8988T (cell line): Measurements from ENCODE around the gene DENND2C.
A peak's percentile ranks its signal among the peaks of the same experiment; 100 is the strongest.

Experiments used
- DNase-seq: peaks from one replicate; pipeline ENCODE4 v3.0.0; 2011

The DENND2C gene, protein sequence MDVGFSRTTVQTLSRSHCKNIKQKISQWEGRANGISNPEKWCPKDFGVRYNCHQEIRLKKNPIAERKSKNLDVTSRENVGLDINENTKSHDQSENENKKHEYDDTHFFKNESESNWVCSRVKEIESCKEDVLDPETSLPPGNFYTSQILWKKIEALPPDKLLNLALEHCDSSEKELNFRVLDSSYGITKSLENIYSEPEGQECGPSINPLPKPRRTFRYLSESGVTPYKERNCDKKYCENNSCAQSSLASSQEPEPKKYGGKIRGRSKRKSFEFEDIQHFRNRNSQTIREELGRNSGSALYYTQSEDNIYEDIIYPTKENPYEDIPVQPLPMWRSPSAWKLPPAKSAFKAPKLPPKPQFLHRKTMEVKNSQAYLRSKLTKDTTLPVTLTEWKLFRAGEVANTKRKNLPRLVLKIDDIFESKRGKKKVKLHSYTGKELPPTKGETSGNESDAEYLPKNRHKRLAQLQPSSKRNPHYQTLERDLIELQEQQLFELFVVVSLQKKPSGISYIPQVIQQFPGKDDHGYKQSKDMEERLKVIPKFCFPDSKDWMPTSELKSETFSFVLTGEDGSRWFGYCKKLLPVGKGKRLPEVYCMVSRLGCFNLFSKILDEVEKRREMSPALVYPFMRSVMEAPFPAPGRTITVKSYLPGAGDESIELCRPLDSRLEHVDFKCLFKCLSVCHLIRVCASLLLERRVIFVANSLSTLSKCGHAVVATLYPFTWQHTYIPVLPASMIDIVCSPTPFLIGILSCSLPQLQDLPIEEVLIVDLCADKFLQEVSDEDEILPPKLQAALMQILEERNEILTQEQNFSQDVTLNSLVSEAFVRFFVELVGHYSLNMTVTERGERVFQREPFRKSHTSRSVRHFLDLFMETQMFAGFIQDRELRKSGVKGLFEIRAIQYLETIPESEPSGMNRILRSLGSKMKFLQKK

GRCh38 chr1:114669562-114670082 lies at the start of gene DENND2C:
Gene DENND2C (minus strand): TSS chr1:114670049. CDS start chr1:114625984, 44,065 bp downstream.
- DNase-seq: peak; percentile 22

- no peak for DNase-seq
Measured at GRCh38 chr1:114719424-114719787, 49.6 kb upstream of the DENND2C start.

- DNase-seq: no peak
Measured at GRCh38 chr1:114718661-114719423, 49.0 kb upstream of the DENND2C start.

- DNase-seq: peak; percentile 52
Measured at GRCh38 chr1:114716304-114717170, 46.7 kb upstream of the DENND2C start, which contains the start of gene NRAS. Gene NRAS (minus strand): TSS chr1:114716771. CDS start chr1:114716160, 611 bp downstream.

- no peak for DNase-seq
Measured at GRCh38 chr1:114715952-114716303, 46.1 kb upstream of the DENND2C start.

GRCh38 chr1:114712977-114713376 lies 43.1 kb upstream of the DENND2C start:
- no peak for DNase-seq

- DNase-seq: no peak
Measured at GRCh38 chr1:114710360-114710759, 40.5 kb upstream of the DENND2C start.

GRCh38 chr1:114707604-114708003 lies 37.8 kb upstream of the DENND2C start:
- no peak for DNase-seq

GRCh38 chr1:114703242-114703641 lies 33.4 kb upstream of the DENND2C start:
- DNase-seq: no peak

DNA sequence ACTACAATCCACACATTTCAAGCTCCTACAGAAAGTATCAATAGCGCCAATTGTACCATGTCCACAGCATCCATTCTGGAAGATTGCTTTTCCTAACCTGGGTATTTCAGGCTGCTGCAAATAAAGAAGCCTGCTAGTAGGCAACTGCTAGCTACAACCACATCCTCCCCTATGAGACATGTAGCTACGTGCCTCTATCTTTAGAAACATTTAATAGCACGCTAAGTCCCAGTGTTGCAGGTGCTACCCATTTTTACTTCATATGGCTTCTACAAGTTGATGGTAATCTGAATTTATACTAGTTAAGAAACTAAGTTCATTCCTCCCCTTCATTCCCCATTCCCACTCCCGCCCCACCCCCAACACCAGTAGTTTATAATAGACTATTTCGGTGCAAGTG lies 32.9 kb upstream of the DENND2C start:
- DNase-seq: no peak

GRCh38 chr1:114701931-114702330 lies 32.1 kb upstream of the DENND2C start:
- DNase-seq: no peak

DNA sequence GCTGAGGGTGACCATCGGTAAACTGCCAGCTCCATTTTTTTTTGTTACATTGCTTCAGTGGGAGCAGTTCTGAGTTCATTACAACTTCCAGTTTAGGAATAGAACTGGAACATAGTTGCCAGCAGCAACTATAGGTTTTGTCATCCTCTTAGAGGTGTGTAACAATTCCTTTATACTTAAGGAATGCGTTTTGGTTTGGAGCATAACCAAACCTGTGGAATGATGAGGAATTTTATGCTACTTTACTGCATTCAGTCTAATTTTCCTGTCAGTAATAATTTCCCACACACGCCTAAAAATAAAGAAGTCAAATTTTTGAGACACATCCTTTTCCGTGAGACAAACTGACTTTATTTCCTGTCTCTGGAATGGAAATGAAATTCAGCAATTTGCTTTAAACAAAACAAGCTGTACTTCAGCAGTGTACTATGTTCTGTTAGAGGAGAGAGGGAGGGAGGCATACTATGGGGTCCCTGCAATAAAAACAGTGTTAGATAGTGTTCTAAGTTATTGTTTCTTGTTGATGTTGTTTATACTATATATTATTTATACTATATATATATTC lies 30.3 kb upstream of the DENND2C start:
- DNase-seq: no peak

DNA sequence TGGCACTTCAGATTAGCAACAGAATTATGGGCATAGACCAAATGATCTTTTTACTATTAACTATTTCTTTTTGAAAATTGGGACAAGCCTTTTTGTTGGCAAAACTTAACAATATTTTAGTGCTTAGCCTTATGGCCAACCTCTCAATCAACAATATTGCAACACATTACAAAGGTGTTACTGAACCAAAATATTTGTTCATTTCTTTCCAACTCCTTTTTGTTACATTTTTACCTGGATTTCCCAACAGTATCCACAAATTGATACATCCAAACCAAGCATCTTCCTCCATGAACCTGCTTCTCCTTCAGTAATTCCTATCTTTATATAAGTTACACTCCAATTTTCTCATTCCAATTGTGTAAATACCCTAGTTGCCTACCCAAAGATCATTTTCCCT lies 27.0 kb upstream of the DENND2C start:
- no peak for DNase-seq

GRCh38 chr1:114695430-114696058 lies 25.7 kb upstream of the DENND2C start, which contains the start of gene AMPD1:
Gene AMPD1 (minus strand): TSS chr1:114695546. CDS start chr1:114695471, 75 bp downstream.
- no peak for DNase-seq

DNA sequence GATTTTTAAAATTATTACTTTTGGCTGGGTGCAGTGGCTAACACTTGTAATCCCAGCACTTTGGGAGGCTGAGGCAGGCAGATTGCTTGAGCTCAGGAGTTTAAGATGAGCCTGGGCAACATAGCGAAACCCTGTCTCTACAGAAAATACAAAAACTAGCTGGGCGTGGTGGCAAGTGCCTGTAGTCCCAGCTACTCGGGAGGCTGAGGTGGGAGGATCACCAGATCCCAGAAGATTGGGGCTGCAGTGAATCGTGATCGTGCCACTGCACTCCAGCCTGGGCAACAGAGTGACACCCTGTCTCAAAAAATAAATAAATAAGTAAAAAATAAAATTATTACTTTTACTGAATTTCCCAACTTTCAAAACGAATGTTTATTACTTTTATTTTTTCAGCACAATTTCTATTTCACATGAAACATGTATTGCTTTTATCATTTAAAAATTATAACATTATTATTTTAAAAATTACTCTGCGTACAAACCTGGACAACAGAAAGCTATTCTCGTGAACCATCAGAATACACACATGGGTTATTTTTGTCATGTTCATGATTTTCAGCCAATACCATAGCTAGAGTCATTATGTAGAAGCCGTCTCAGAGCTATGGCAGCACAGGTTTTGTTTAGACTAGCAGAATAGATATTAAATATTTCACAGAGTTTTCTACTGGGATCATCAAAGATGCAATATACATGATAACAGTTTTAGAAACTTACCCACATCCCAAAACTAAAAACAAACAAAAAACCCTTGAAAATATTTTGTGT lies 24.9 kb upstream of the DENND2C start:
- DNase-seq: no peak

GRCh38 chr1:114692947-114693346 lies 23.1 kb upstream of the DENND2C start:
- DNase-seq: no peak

DNA sequence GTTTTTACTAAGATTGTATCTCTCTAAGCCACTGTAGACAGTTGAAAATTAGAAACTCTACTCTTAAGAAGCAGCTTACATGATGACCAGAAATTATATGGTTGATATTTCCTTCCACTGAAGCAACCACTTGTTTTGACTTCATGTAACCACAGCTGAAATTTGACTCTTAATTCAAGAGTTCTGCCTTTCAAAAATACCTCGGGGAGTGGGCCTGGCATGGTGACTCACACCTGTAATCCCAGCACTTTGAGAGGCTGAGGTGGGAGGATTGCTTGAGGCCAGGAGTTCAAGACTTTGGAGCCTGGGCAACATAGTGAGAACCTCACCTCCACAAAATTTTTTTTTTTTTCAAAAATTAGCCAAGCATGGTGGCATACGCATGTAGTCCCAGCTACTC lies 21.2 kb upstream of the DENND2C start:
- no peak for DNase-seq

GRCh38 chr1:114690148-114690547 lies 20.3 kb upstream of the DENND2C start:
- DNase-seq: no peak

DNA sequence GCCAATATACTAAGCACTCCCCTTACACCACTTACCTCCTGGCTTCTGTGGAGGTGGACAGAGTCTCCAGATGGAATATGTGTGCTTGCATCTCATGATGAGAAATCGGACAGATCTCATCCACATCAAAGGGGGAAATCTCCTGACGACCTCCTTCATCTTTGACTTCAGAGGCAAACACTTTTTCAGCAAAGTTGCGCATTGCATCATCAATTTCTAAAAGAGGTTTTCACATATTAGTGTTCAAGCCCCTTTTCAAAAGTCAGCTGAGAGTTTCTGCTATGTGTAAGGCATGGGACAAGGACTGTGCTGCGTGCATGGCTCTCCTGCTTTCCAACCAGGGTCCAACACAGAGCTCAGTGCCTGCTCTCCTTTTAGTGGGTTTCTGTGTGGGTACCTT lies 18.7 kb upstream of the DENND2C start:
- DNase-seq: no peak

GRCh38 chr1:114685851-114686250 lies 16.0 kb upstream of the DENND2C start:
- no peak for DNase-seq
